Activated CD4-positive, CD25-positive, alpha-beta regulatory T cell treated with anti-CD3 and anti-CD28 coated beads, Interleukin-2, amount 50 U/mL, for 24 hours (primary cell): Measurements from ENCODE around the gene DCN.

ENCODE experiments used
- ATAC-seq, 2 donors: fragments of 150-1000 bp; cut with Tn5 transposase; one replicate each; pipeline ENCODE4 v1.10.0; 2021; ENCODE audit warnings: mild to moderate bottlenecking in 1 of 2, moderate library complexity in 1 of 2

DCN gene

GRCh38 chr12:91129662-91130362, 52.8 kb downstream of the DCN start:
- ATAC-seq: no peak

DNA sequence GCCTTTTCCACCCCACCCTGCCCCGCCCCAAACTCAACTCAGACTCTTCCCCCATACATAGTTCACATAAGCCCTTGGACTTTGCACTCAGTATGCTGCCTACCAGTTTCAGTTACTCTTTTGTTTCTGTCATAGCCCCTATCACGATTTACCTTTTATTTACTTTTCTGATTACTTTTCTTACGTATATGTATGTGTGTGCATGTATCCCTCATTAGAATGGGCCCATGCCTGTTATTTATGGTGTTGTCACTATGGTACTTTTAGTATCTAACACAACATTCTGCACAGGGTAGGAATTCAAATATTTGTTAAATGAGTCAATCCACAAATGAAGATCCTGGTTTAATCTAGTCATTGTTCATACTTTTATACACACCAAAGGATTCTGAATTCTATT, 54.9 kb downstream of the DCN start:
- ATAC-seq: no peak

- ATAC-seq: no peak
Observed at GRCh38 chr12:91127306-91127705, 55.3 kb downstream of the DCN start.

DNA sequence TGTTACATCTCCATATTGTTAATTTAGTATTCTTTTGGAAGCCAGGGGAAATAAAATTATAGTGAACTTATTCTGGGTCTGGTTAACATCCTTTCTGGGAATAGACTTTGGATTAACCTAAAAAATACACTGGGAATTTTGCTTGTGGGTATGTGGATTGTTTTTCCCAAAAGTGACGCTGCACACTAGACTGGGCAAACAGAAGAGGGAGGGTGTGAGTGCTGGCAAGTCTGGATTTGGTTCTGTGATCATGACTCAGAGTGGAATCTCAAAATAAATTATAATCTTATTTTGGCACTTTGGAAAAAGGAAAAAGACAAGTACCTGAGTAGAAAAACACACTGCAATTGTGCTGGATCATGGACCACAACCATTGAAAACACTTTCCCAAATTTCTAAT, 56.1 kb downstream of the DCN start:
- no peak for ATAC-seq

GRCh38 chr12:91123236-91123916, 59.2 kb downstream of the DCN start:
- no peak for ATAC-seq

DNA sequence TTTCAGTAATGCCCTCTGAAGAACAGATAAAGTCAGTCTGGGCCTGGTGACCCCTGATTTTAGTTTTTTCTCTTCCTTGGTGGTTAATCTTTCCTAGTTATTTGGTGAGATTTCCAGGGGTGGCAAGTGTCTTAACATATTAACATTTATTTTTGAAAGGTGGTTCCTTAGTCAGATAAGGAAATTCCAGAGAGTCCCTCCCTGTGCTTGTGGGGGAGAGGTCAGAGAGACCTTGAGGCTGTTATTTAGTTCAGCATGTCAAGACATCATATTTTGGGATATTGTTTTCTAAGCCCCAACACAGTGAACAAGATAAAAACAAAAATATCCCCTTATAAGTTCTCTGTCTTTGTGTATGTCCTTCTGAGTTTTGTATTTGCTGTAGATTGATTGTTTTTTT, 61.8 kb downstream of the DCN start:
- no peak for ATAC-seq

GRCh38 chr12:91119089-91119488, 63.5 kb downstream of the DCN start:
- ATAC-seq: no peak

- no peak for ATAC-seq
Observed at GRCh38 chr12:91113621-91114020, 69.0 kb downstream of the DCN start.

GRCh38 chr12:91111366-91112325, 71.0 kb downstream of the DCN start, which contains the start of gene LUM:
LUM (minus strand) TSS chr12:91111494; CDS start chr12:91108979, 2,515 bp downstream.
- no peak for ATAC-seq

- ATAC-seq: no peak
Observed at GRCh38 chr12:91110311-91110924, 72.2 kb downstream of the DCN start.

GRCh38 chr12:91109581-91110310, 72.9 kb downstream of the DCN start:
- ATAC-seq: no peak

DNA sequence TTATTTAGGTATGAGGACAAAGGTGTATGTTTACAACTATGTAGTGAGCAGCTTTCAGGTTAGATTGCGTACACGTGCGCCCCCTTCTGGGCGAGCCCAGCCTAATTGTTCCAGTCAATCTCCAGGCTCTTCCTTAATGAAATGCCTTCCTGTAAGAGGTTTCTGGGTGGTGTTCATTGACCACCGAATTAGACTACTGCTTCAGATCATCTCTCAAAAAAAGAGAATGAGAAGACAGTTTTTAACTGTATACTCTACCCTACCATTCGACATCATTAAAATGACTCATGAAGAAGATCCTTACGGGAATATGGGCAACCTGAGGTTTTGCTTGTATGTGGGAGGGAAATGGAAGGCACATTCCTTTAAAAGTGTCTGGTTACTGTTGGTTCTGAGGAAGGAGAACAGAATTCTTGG, 73.5 kb downstream of the DCN start:
- no peak for ATAC-seq

- ATAC-seq: no peak
Observed at GRCh38 chr12:91108196-91108755, 74.3 kb downstream of the DCN start.

DNA sequence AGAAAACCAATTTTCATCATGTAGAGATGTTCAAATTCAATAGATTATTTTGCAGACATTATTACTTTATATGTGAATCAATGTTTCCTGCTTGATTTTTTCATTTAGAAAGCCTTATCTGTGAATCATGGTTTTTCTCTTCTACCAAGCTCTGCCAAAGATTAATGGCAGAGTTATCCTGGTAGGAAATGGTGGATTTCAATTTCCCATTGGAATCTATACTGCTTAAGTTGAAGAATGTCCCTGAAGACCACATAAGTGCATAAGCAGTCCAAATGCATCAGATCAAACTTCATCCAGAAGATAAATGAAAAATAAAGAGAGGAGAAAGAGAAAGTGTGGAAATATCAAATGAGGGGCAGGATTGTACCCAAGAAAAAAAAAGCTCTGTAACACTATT, 76.3 kb downstream of the DCN start:
- ATAC-seq: no peak

- no peak for ATAC-seq
Observed at GRCh38 chr12:91105807-91106206, 76.8 kb downstream of the DCN start.

DNA sequence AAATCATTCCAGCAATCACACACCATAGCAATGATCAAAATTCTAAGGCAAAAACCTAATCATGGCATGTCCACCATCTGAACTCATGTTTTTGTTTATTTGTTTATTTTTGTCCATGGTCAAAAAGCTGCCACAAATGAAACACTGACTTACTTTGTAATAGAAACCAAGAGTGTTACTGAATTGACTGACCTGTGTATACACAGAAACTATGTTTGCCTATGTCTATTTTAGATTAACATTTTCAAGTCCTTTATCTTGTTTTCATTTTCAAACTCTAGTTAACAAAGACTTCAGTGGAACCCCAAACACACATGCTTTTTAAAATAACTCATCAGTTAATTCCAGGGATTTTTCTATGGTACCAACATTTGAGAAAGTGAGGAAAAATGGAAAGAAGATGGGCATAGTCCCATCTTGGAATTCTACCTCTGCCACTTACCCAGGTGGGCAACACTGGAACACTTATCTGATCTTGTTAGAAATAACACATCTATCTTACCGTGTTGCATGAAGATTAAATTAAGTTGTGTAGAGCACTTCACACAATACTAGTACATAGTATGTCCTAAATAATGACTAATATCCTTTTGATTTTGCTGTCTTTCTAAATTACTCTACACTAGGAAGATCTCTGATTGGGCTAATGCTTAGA, 77.7 kb downstream of the DCN start:
- no peak for ATAC-seq

- ATAC-seq: no peak
Observed at GRCh38 chr12:91103624-91104023, 79.0 kb downstream of the DCN start.

DNA sequence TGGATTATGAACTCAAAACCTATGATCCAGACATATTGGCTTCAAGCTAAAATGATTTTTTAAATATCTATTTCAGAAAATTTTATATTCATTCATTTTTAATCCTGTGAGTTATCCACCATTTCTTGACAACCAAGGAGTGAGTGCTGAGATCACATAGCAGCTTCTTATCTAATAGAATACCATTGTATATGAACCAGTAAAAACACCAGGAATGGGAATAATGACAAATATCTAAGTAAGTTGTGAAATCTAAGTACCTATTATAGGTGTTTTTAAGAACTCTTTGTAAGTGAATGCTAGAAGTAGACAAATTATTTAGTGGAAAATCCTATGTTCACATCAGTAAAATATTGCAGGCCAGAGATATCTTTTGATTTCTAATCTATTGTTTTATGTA, 79.5 kb downstream of the DCN start:
- no peak for ATAC-seq

GRCh38 chr12:91100906-91101305, 81.7 kb downstream of the DCN start:
- no peak for ATAC-seq

- ATAC-seq: no peak
Observed at GRCh38 chr12:91099836-91100235, 82.8 kb downstream of the DCN start.

GRCh38 chr12:91099341-91099740, 83.3 kb downstream of the DCN start:
- no peak for ATAC-seq
